Subcutaneous abdominal adipose tissue (tissue), 5 donors: ENCODE results near the gene NKIRAS2.

Experiments
- H3K27ac ChIP-seq: one replicate; pipeline ENCODE4 v1.7.0; 2013; ENCODE audit warnings: low read depth, mild to moderate bottlenecking, inconsistent platforms, low read length, moderate library complexity
- H3K27me3 ChIP-seq, 5 donors: one replicate each; pipeline ENCODE4 v1.7.0; 2013; ENCODE audit warnings: low read length in 5 of 5, inconsistent platforms in 1 of 5; ENCODE audit not compliant: control insufficient read depth in 5 of 5, insufficient read depth in 4 of 5
- H3K36me3 ChIP-seq, 5 donors: one replicate each; pipeline ENCODE4 v1.7.0; 2013; ENCODE audit warnings: low read length in 5 of 5; ENCODE audit not compliant: control insufficient read depth in 5 of 5, insufficient read depth in 5 of 5
- H3K4me1 ChIP-seq, 5 donors: one replicate each; pipeline ENCODE4 v1.7.0; 2013; ENCODE audit warnings: low read length in 5 of 5, mild to moderate bottlenecking in 3 of 5, moderate library complexity in 1 of 5; ENCODE audit not compliant: control insufficient read depth in 5 of 5, insufficient read depth in 5 of 5
- H3K4me3 ChIP-seq, 5 donors: one replicate each; pipeline ENCODE4 v1.7.0; 2013; ENCODE audit warnings: low read length in 5 of 5, low read depth in 1 of 5
- H3K9ac ChIP-seq, 5 donors: one replicate each; pipeline ENCODE4 v1.7.0; 2013; ENCODE audit warnings: low read length in 5 of 5, mild to moderate bottlenecking in 4 of 5, moderate library complexity in 3 of 5
- H3K9me3 ChIP-seq, 5 donors: one replicate each; pipeline ENCODE4 v1.7.0; 2013; ENCODE audit warnings: low read length in 5 of 5; ENCODE audit not compliant: control insufficient read depth in 5 of 5
- donor health status: healthy.
- donor health status: healthy.
- donor health status: healthy.
- donor health status: healthy.
- donor health status: healthy.

The NKIRAS2 gene

GRCh38 chr17:42038221-42038973 lies 18.5 kb downstream of the NKIRAS2 start:
- H3K27ac ChIP-seq, result no peak overlapping the region
- no peaks in the 10 kb centered on the region for H3K9me3 ChIP-seq
- H3K9ac ChIP-seq, result no peak overlapping the region
- no peak overlapping the region for H3K4me3 ChIP-seq
- peaks cover 0 to 10% (median 7%) of the 10 kb centered on the region in 5 donors for H3K4me1 ChIP-seq
- peaks cover 0 to 8% (median 3%) of the 10 kb centered on the region in 5 donors for H3K27me3 ChIP-seq
- H3K36me3 ChIP-seq, result peaks cover 0 to 5% (median 3%) of the 10 kb centered on the region in 5 donors

DNA sequence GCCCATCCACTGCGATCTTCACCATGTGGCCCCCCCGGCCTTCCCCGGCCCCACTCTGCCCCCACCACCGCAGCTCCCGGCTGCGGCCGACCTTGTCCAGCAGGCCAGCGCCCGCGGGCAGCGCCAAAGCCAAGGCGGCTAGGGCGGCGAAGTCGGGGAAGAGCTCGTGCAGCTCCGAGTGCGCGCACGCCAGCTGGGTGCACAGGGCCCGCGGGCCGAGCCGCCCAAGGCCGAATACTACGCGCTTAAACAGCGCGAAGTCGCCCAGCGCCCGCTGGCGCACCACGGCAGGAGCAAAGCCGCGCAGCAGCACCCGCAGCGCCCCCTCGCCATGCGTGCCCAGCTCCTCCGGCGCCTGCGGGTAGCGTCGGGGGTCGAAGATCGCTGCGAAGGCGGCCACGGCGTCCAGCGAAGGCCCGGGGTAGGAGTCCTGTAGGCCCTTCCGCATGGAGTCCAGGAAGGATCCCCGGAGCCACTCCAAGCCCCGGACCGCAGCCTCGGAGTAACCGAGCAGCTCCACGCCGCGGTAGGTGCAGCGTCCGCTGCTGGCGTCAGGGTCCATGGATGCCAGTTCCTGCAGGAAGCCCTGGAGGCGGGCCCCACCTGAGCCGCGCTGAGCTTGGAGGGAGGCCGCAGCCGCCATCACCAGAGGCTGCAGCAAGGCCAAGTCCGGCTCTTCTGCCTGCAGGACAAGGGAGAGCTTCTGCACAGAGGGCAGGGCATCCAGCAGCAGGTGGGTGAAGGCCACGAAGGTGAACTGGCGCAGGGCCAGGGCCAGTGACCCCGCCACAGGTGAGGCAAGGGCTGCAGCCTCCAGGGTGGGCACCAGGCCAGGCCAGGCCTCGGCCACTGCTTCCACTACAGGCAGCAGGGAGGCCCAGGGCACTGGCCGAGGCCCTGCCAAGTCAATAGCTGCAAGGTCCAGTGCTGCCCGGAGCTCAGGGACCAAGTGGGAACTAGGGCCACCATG lies 20.2 kb downstream of the NKIRAS2 start:
- H3K9me3 ChIP-seq, result no peaks in the 10 kb centered on the region

GRCh38 chr17:42040818-42041217 lies 20.9 kb downstream of the NKIRAS2 start:
- H3K36me3 ChIP-seq, result peaks cover 0 to 5% (median 3%) of the 10 kb centered on the region in 5 donors
- peaks cover 0 to 10% (median 7%) of the 10 kb centered on the region in 5 donors for H3K4me1 ChIP-seq
- H3K9me3 ChIP-seq, result no peaks in the 10 kb centered on the region
- H3K9ac ChIP-seq, result no peak overlapping the region
- no peak overlapping the region for H3K4me3 ChIP-seq
- H3K27ac ChIP-seq, result no peak overlapping the region
- H3K27me3 ChIP-seq, result peaks cover 0 to 6% (median 3%) of the 10 kb centered on the region in 5 donors

More for the DNA sequence above, 20.2 kb downstream of the NKIRAS2 start:
- peak overlapping the region in 2 of 5 donors; percentile 23 to 29 for H3K4me3 ChIP-seq
- peaks cover 0 to 5% (median 3%) of the 10 kb centered on the region in 5 donors for H3K36me3 ChIP-seq
- H3K27me3 ChIP-seq, result peaks cover 0 to 6% (median 3%) of the 10 kb centered on the region in 5 donors
- peaks cover 0 to 10% (median 7%) of the 10 kb centered on the region in 5 donors for H3K4me1 ChIP-seq
- H3K9ac ChIP-seq, result no peak overlapping the region
- no peak overlapping the region for H3K27ac ChIP-seq

DNA sequence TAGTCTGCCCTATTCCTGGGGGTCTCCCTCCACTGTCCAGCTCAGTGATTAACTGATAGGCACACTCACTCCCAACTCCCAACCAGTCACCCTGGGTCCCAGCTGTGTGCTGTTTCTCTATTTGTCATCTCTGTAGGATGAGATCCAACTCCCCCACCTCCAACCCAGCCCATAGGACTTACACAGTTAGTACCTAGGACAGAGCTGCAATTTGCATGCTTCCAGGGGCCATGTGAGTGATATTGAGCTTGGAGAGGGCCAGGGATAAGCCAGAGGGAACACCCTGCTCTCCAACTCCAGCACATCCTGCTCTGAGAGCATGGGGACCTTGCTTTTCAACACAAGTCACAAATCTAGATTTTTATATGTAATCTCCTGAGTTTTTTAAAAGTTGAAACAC lies 21.7 kb downstream of the NKIRAS2 start:
- Histone ChIP-seq H3K36me3 (peaks cover 0 to 5% (median 3%) of the 10 kb centered on the region in 5 donors), H3K4me3 (no peak overlapping the region), H3K27me3 (peaks cover 0 to 6% (median 3%) of the 10 kb centered on the region in 5 donors), H3K9ac (no peak overlapping the region), H3K9me3 (no peaks in the 10 kb centered on the region), H3K27ac (no peak overlapping the region), H3K4me1 (peaks cover 0 to 10% (median 7%) of the 10 kb centered on the region in 5 donors)

- Histone ChIP-seq H3K36me3 (peaks cover 0 to 5% (median 3%) of the 10 kb centered on the region in 5 donors), H3K9ac (no peak overlapping the region), H3K4me1 (peaks cover 0 to 10% (median 7%) of the 10 kb centered on the region in 5 donors), H3K4me3 (no peak overlapping the region), H3K27me3 (peaks cover 0 to 5% (median 0%) of the 10 kb centered on the region in 5 donors), H3K9me3 (no peaks in the 10 kb centered on the region), H3K27ac (no peak overlapping the region)
Measured at GRCh38 chr17:42042598-42043319, 22.9 kb downstream of the NKIRAS2 start.

DNA sequence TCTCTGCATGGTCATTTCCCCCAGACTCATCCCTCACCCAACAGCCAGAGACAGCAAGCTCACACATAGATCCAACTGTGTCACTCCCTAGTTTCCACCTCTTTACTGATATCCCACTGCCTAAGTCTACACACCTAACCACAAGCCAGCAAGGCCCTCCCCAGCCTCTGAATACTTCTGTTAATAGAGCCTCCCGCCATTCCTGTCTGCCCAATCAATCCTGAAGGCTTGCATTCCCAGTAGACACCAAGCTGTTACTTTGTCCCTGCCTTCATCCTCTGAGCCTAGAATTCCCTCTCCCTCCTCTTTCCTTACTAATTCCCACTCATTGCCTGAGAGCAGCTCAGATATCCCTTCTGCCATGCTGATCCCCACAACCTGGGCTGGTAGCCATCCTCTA lies 25.8 kb downstream of the NKIRAS2 start:
- peaks cover 0 to 5% (median 3%) of the 10 kb centered on the region in 5 donors for H3K36me3 ChIP-seq

GRCh38 chr17:42047343-42047742 lies 27.5 kb downstream of the NKIRAS2 start:
- Histone ChIP-seq H3K4me1 (peaks cover 0 to 13% (median 11%) of the 10 kb centered on the region in 5 donors), H3K4me3 (no peak overlapping the region), H3K27ac (no peak overlapping the region), H3K9me3 (no peaks in the 10 kb centered on the region), H3K36me3 (peaks cover 0 to 5% (median 3%) of the 10 kb centered on the region in 5 donors), H3K27me3 (peaks cover 0 to 6% (median under 1%) of the 10 kb centered on the region in 5 donors), H3K9ac (no peak overlapping the region)

More for the DNA sequence above, 25.8 kb downstream of the NKIRAS2 start:
- Histone ChIP-seq H3K9me3 (no peaks in the 10 kb centered on the region), H3K9ac (no peak overlapping the region), H3K4me3 (no peak overlapping the region), H3K27me3 (no peaks in the 10 kb centered on the region), H3K4me1 (peaks cover 0 to 9% (median 8%) of the 10 kb centered on the region in 5 donors), H3K27ac (no peak overlapping the region)

GRCh38 chr17:42049834-42050392 lies 30.0 kb downstream of the NKIRAS2 start:
- Histone ChIP-seq H3K9me3 (no peaks in the 10 kb centered on the region), H3K27me3 (peaks cover 9 to 26% (median 19%) of the 10 kb centered on the region in 5 donors), H3K36me3 (no peaks in the 10 kb centered on the region), H3K4me1 (peaks cover 0 to 13% (median 11%) of the 10 kb centered on the region in 5 donors), H3K27ac (no peak overlapping the region), H3K4me3 (peak overlapping the region; percentile 62 to 70 (median 65)), H3K9ac (peak overlapping the region in 4 of 5 donors; percentile 41 to 71 (median 60))

GRCh38 chr17:42050393-42051012 lies 30.6 kb downstream of the NKIRAS2 start, which contains the start of gene C17orf113:
TSS of gene C17orf113 (minus strand) at chr17:42050601. CDS start at chr17:42043376, 7,225 bp downstream.
- no peak within 1 kb of the TSS for H3K27ac ChIP-seq
- H3K4me1 ChIP-seq, result peaks cover 0 to 13% (median 11%) of the 10 kb centered on the region in 5 donors
- H3K9ac ChIP-seq, result peak within 1 kb of the TSS in 4 of 5 donors; percentile 41 to 71 (median 60)
- H3K27me3 ChIP-seq, result peaks cover 10 to 30% (median 19%) of the 10 kb centered on the region in 5 donors
- no peaks in the 10 kb centered on the region for H3K9me3 ChIP-seq
- H3K36me3 ChIP-seq, result no peaks in the 10 kb centered on the region
- peak within 1 kb of the TSS; percentile 65 to 76 (median 68) for H3K4me3 ChIP-seq
